NCI-H1417 treated with DMSO at 0.1 percent for 48 hours (cell line): ENCODE measurements around the gene PCGF6.
A peak's percentile ranks its signal among the peaks of the same experiment; 100 is the strongest.
"Not testable (repeated sequence)": the region's sequence is repeated elsewhere in the genome, so short reads cannot be mapped to it uniquely, and the experiment has no call there.

Experiments
- DNase-seq: peaks from one replicate; lab custom pipeline; 2025; lab: John Stamatoyannopoulos, UW

The PCGF6 gene

GRCh38 chr10:103350517-103351260 lies at the start of gene PCGF6:
TSS of gene PCGF6 (minus strand) at chr10:103351140. CDS start at chr10:103351066, 74 bp downstream.
- DNase-seq, result no peak

GRCh38 chr10:103397191-103397825 lies 46.4 kb upstream of the PCGF6 start:
- no peak for DNase-seq

GRCh38 chr10:103396789-103397087 lies 45.8 kb upstream of the PCGF6 start:
- DNase-seq, result no peak

- DNase-seq, result peak; percentile 67
Measured at GRCh38 chr10:103396067-103396788, 45.3 kb upstream of the PCGF6 start, which contains the start of the genes ATP5MK and PDCD11. TSS of gene ATP5MK (minus strand) at chr10:103396475. CDS start at chr10:103392457, 4,018 bp downstream. TSS of gene PDCD11 (plus strand) at chr10:103396626. CDS start at chr10:103398427, 1,801 bp downstream.

- no peak for DNase-seq
Measured at GRCh38 chr10:103395754-103396066, 44.8 kb upstream of the PCGF6 start.

- no peak for DNase-seq
Measured at GRCh38 chr10:103394180-103394579, 43.2 kb upstream of the PCGF6 start.

GRCh38 chr10:103382769-103383168 lies 31.8 kb upstream of the PCGF6 start:
- DNase-seq, result no peak

- DNase-seq, result no peak
Measured at GRCh38 chr10:103374263-103374662, 23.3 kb upstream of the PCGF6 start.

GRCh38 chr10:103373544-103373943 lies 22.6 kb upstream of the PCGF6 start:
- no peak for DNase-seq

- DNase-seq, result peak; percentile 62
Measured at GRCh38 chr10:103367782-103368518, 17.0 kb upstream of the PCGF6 start, which contains the start of gene TAF5. TSS of gene TAF5 (plus strand) at chr10:103367976. CDS start at chr10:103367990, 14 bp downstream.

- DNase-seq, result no peak
Measured at GRCh38 chr10:103367379-103367781, 16.4 kb upstream of the PCGF6 start.

- not testable (repeated sequence) for DNase-seq
Measured at GRCh38 chr10:103360791-103361190, 9.9 kb upstream of the PCGF6 start.

- DNase-seq, result not testable (repeated sequence)
Measured at GRCh38 chr10:103359493-103359892, 8.6 kb upstream of the PCGF6 start.

- DNase-seq, result no peak
Measured at GRCh38 chr10:103355906-103356599, 5.1 kb upstream of the PCGF6 start.

- DNase-seq, result not testable (repeated sequence)
Measured at GRCh38 chr10:103354567-103354966, 3.6 kb upstream of the PCGF6 start.

- no peak for DNase-seq
Measured at GRCh38 chr10:103353281-103353680, 2.3 kb upstream of the PCGF6 start.

GRCh38 chr10:103350175-103350516 lies 794 bp downstream of the PCGF6 start:
- no peak for DNase-seq

- no peak for DNase-seq
Measured at GRCh38 chr10:103336370-103336769, 14.6 kb downstream of the PCGF6 start.

GRCh38 chr10:103334567-103334966 lies 16.4 kb downstream of the PCGF6 start:
- DNase-seq, result no peak

- DNase-seq, result peak; percentile 1
Measured at GRCh38 chr10:103333934-103334520, 16.9 kb downstream of the PCGF6 start.

GRCh38 chr10:103327906-103328305 lies 23.0 kb downstream of the PCGF6 start:
- no peak for DNase-seq
